Suprapubic skin (tissue), 3 donors: ENCODE measurements around the gene CERS4.

Source experiments
- CTCF ChIP-seq, 2 donors: fragments of 200-600 bp in 1 of 2; fragments of 450-650 bp in 1 of 2; sonication (generic) in 1 of 2; IDR thresholded peaks; one replicate each; pipeline ENCODE4 v1.5.1; 2016 to 2019; ENCODE audit warnings: antibody characterized with exemption in 2 of 2, mild to moderate bottlenecking in 1 of 2, moderate library complexity in 1 of 2
- POLR2AphosphoS5 ChIP-seq, 3 donors: sonication (generic); formaldehyde crosslinking; IDR thresholded peaks; one replicate each; pipeline ENCODE4 v1.6.1; 2017; ENCODE audit warnings: antibody characterized with exemption in 3 of 3

GRCh38 chr19:8213827-8214672 lies 4.9 kb downstream of the CERS4 start:
- TF ChIP-seq POLR2AphosphoS5 (IDR thresholded peaks at IDR 0.05) (no peak), CTCF (IDR thresholded peaks at IDR 0.05) (no peak)
